GM21390 (cell line): ENCODE data around the gene COBLL1.

Experiments
- ATAC-seq: cut with Tn5 transposase; IDR thresholded peaks from one replicate; pipeline ENCODE4 v1.9.1; 2021; ENCODE audit not compliant: unreplicated experiment

Gene COBLL1

GRCh38 chr2:164688896-164689419 lies 152.7 kb downstream of the COBLL1 start:
- no peak for ATAC-seq

GRCh38 chr2:164681009-164681408 lies 160.6 kb downstream of the COBLL1 start:
- ATAC-seq = no peak

- ATAC-seq = no peak
Measured at GRCh38 chr2:164678631-164679149, 162.9 kb downstream of the COBLL1 start.

- no peak for ATAC-seq
Measured at GRCh38 chr2:164677733-164678132, 163.9 kb downstream of the COBLL1 start.

GRCh38 chr2:164677271-164677670 lies 164.4 kb downstream of the COBLL1 start:
- ATAC-seq = no peak

GRCh38 chr2:164675687-164676086 lies 165.9 kb downstream of the COBLL1 start:
- no peak for ATAC-seq

- ATAC-seq = no peak
Measured at GRCh38 chr2:164675027-164675426, 166.6 kb downstream of the COBLL1 start.

- no peak for ATAC-seq
Measured at GRCh38 chr2:164671664-164672396, 169.8 kb downstream of the COBLL1 start.

- no peak for ATAC-seq
Measured at GRCh38 chr2:164669291-164669690, 172.3 kb downstream of the COBLL1 start.

- ATAC-seq = no peak
Measured at GRCh38 chr2:164667566-164667965, 174.1 kb downstream of the COBLL1 start.

- no peak for ATAC-seq
Measured at GRCh38 chr2:164664070-164664469, 177.6 kb downstream of the COBLL1 start.

- ATAC-seq = no peak
Measured at GRCh38 chr2:164662868-164663631, 178.6 kb downstream of the COBLL1 start.

GRCh38 chr2:164662066-164662465 lies 179.6 kb downstream of the COBLL1 start:
- no peak for ATAC-seq

- ATAC-seq = no peak
Measured at GRCh38 chr2:164661349-164661748, 180.3 kb downstream of the COBLL1 start.

GRCh38 chr2:164657129-164657528 lies 184.5 kb downstream of the COBLL1 start:
- ATAC-seq = no peak

GRCh38 chr2:164655750-164656149 lies 185.9 kb downstream of the COBLL1 start:
- no peak for ATAC-seq

- no peak for ATAC-seq
Measured at GRCh38 chr2:164655336-164655735, 186.3 kb downstream of the COBLL1 start.

- no peak for ATAC-seq
Measured at GRCh38 chr2:164651361-164651760, 190.3 kb downstream of the COBLL1 start.

GRCh38 chr2:164644036-164644700 lies 197.5 kb downstream of the COBLL1 start:
- no peak for ATAC-seq

GRCh38 chr2:164642946-164643555 lies 198.6 kb downstream of the COBLL1 start:
- no peak for ATAC-seq

GRCh38 chr2:164642268-164642667 lies 199.4 kb downstream of the COBLL1 start:
- ATAC-seq = no peak
